Measurements from ENCODE around the gene PARD3B. TPM values are rescaled to one million over a fixed set of nuclear protein-coding genes. Genes with fewer than 3 reads are reported as not detected.

PARD3B gene
- total and polyA plus RNA-seq, 2 donors (not counting 1 experiment from before 2014, with no cell fraction given): 7.4 to 20.6 TPM

- no peak for TF ChIP-seq CTCF (conservative IDR thresholded peaks at IDR 0.05 in 1 of 2, IDR thresholded peaks at IDR 0.05 in 1 of 2; ENCODE audit: low read depth in 1 of 2, low read length in 2 of 2)
- TF ChIP-seq EZH2 (IDR thresholded peaks at IDR 0.05; ENCODE audit: low read length, missing control alignments): no peak
- no peak overlapping the region for H3K9ac ChIP-seq (ENCODE audit: insufficient read depth, low read length)
- H2AFZ ChIP-seq (ENCODE audit: low read length): no peak overlapping the region
Observed at GRCh38 chr2:205557873-205558272, 1012.6 kb downstream of the PARD3B start.

DNA sequence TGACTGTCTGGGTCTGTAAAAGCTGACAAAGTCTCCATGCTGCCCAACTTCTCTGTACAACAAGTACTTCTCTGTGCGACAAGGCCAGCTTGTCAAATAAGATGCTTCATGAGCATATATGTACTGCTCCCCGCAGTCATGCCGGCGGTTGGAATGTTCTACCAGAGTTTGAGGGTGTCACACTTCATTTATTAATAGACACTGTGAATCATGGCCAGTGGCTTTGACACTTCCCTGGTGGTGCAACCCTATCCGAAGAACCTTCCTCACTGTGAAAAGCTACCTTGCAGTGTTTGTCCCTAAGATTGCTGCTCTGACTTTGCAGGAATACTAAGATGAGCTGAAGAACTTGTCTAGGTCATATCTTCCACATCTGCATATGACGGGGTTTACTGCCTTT lies 1016.2 kb downstream of the PARD3B start:
- no peaks in the 10 kb centered on the region for H3K4me1 ChIP-seq (ENCODE audit: control insufficient read depth, extremely low read depth, insufficient read depth, low read length)
- H3K27me3 ChIP-seq (ENCODE audit: control insufficient read depth, insufficient read depth, low read length): no peaks in the 10 kb centered on the region
- H4K20me1 ChIP-seq (ENCODE audit: control insufficient read depth, extremely low read depth, insufficient read depth, low read length): no peaks in the 10 kb centered on the region
- TF ChIP-seq EZH2 (IDR thresholded peaks at IDR 0.05; ENCODE audit: low read length, missing control alignments) (no peak), CTCF (conservative IDR thresholded peaks at IDR 0.05 in 1 of 2, IDR thresholded peaks at IDR 0.05 in 1 of 2; ENCODE audit: low read depth in 1 of 2, low read length in 2 of 2) (no peak)
- no peak overlapping the region for H3K9ac ChIP-seq (ENCODE audit: insufficient read depth, low read length)
- no peak overlapping the region for H3K4me2 ChIP-seq (ENCODE audit: extremely low read depth, insufficient read depth, low read length)
- no peak overlapping the region for H2AFZ ChIP-seq (ENCODE audit: low read length)
- H3K79me2 ChIP-seq (ENCODE audit: control insufficient read depth, insufficient read depth, low read length): no peaks in the 10 kb centered on the region
- H3K4me3 ChIP-seq (replicated peaks in 1 of 4; ENCODE audit: control extremely low read depth in 1 of 4, insufficient read depth in 1 of 4, low read depth in 3 of 4, low read length in 4 of 4): no peak overlapping the region
- no peaks in the 10 kb centered on the region for H3K9me3 ChIP-seq (ENCODE audit: control insufficient read depth, insufficient read depth, low read depth, low read length)
- no peak for DNase-seq (ENCODE audit: low read depth in 2 of 2)
- no peak overlapping the region for H3K27ac ChIP-seq (ENCODE audit: insufficient read depth, low read length)
- no peaks in the 10 kb centered on the region for H3K36me3 ChIP-seq (ENCODE audit: control insufficient read depth, insufficient read depth, low read length)

More at GRCh38 chr2:205557873-205558272, 1012.6 kb downstream of the PARD3B start:
- Histone ChIP-seq H3K4me2 (ENCODE audit: extremely low read depth, insufficient read depth, low read length) (no peak overlapping the region), H3K36me3 (ENCODE audit: control insufficient read depth, insufficient read depth, low read length) (no peaks in the 10 kb centered on the region), H4K20me1 (ENCODE audit: control insufficient read depth, extremely low read depth, insufficient read depth, low read length) (no peaks in the 10 kb centered on the region), H3K27me3 (ENCODE audit: control insufficient read depth, insufficient read depth, low read length) (no peaks in the 10 kb centered on the region), H3K9me3 (ENCODE audit: control insufficient read depth, insufficient read depth, low read depth, low read length) (no peaks in the 10 kb centered on the region), H3K79me2 (ENCODE audit: control insufficient read depth, insufficient read depth, low read length) (no peaks in the 10 kb centered on the region), H3K4me1 (ENCODE audit: control insufficient read depth, extremely low read depth, insufficient read depth, low read length) (no peaks in the 10 kb centered on the region), H3K27ac (ENCODE audit: insufficient read depth, low read length) (no peak overlapping the region), H3K4me3 (replicated peaks in 1 of 4; ENCODE audit: control extremely low read depth in 1 of 4, insufficient read depth in 1 of 4, low read depth in 3 of 4, low read length in 4 of 4) (no peak overlapping the region)
- DNase-seq (ENCODE audit: low read depth in 2 of 2): no peak

DNA sequence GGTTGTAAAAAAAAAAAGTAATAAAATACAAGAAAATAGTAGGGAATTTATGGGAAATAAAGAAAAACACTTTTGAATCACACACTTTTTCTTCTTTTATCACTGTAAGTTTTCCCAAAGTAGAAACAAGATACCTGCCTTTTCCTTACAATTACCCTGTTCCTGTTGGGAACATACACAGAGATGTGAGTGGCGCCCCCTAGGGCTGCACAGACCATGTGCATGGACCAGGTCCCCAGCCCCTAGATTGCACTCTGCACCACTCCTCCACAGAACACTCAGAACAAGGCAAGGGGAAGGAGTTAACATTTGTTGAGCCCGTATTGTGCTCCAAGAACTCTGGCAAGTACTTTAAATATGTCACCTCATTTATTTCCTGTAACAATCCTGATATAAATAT lies 1018.4 kb downstream of the PARD3B start:
- no peaks in the 10 kb centered on the region for H3K79me2 ChIP-seq (ENCODE audit: control insufficient read depth, insufficient read depth, low read length)
- DNase-seq (ENCODE audit: low read depth in 2 of 2): peak in 1 of 2 donors; percentile 18
- no peak for TF ChIP-seq EZH2 (IDR thresholded peaks at IDR 0.05; ENCODE audit: low read length, missing control alignments)
- peak; percentile 17 to 38 for TF ChIP-seq CTCF (conservative IDR thresholded peaks at IDR 0.05 in 1 of 2, IDR thresholded peaks at IDR 0.05 in 1 of 2; ENCODE audit: low read depth in 1 of 2, low read length in 2 of 2)
- H3K36me3 ChIP-seq (ENCODE audit: control insufficient read depth, insufficient read depth, low read length): no peaks in the 10 kb centered on the region
- H3K9me3 ChIP-seq (ENCODE audit: control insufficient read depth, insufficient read depth, low read depth, low read length): no peaks in the 10 kb centered on the region
- no peak overlapping the region for H3K4me2 ChIP-seq (ENCODE audit: extremely low read depth, insufficient read depth, low read length)
- H2AFZ ChIP-seq (ENCODE audit: low read length): no peak overlapping the region
- H3K27ac ChIP-seq (ENCODE audit: insufficient read depth, low read length): no peak overlapping the region
- no peaks in the 10 kb centered on the region for H3K27me3 ChIP-seq (ENCODE audit: control insufficient read depth, insufficient read depth, low read length)
- no peak overlapping the region for H3K9ac ChIP-seq (ENCODE audit: insufficient read depth, low read length)
- H3K4me3 ChIP-seq (replicated peaks in 1 of 4; ENCODE audit: control extremely low read depth in 1 of 4, insufficient read depth in 1 of 4, low read depth in 3 of 4, low read length in 4 of 4): no peak overlapping the region
- no peaks in the 10 kb centered on the region for H3K4me1 ChIP-seq (ENCODE audit: control insufficient read depth, extremely low read depth, insufficient read depth, low read length)
- H4K20me1 ChIP-seq (ENCODE audit: control insufficient read depth, extremely low read depth, insufficient read depth, low read length): no peaks in the 10 kb centered on the region

Data from fibroblast of lung (primary cell).